D721Med (cell line): ENCODE measurements around the gene ZBTB9.

ENCODE experiments used
- DNase-seq: peaks from one replicate; pipeline ENCODE4 v3.0.0; 2011; ENCODE audit warnings: low spot score; ENCODE audit not compliant: insufficient read length
- FAIRE-seq: peaks from 2 replicates; lab custom pipeline; 2011; peaks lifted over from hg19 to GRCh38; lab: Jason Lieb, UNC
- TF ChIP-seq, protein P1 (sequence below): IDR thresholded peaks from 2 replicates; pipeline ENCODE4 v1.5.1; 2012; ENCODE audit warnings: mild to moderate bottlenecking, control low read depth; ENCODE audit not compliant: insufficient read depth; ENCODE audit errors: missing control alignments

The ZBTB9 gene

DNA sequence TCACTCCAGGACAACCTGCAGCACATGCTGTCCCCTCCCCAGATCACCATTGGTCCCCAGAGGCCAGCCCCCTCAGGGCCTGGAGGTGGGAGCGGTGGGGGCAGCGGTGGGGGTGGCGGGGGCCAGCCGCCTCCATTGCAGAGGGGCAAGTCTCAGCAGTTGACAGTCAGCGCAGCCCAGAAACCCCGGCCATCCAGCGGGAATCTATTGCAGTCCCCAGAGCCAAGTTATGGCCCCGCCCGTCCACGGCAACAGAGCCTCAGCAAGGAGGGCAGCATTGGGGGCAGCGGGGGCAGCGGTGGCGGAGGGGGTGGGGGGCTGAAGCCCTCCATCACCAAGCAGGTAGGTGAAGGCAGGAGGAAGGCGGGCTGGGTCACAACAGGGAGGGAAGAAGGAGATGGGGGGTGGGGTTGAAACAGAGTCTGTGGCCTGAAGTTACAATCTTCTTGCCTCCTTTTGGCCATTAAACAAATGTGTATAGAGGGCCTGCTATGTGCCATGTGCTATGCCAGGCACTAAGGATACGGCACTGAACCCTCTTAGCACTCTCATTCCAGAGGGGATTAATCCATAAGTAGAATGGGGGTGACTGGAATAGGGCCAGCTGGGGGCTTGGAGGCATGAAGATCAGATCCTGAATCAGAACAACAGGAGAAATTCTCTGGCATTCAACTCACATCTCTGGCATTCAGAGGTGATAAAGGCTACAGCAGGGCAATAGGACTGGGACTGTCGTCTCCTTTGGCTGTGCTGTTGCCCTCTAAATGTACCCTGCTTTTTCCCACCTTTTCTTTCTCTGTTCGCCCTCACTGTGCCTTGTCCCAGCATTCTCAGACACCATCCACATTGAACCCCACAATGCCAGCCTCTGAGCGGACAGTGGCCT, 10.5 kb upstream of the ZBTB9 start:
- DNase-seq (no peak), FAIRE-seq (no peak)
- TF ChIP-seq, protein P1, sequence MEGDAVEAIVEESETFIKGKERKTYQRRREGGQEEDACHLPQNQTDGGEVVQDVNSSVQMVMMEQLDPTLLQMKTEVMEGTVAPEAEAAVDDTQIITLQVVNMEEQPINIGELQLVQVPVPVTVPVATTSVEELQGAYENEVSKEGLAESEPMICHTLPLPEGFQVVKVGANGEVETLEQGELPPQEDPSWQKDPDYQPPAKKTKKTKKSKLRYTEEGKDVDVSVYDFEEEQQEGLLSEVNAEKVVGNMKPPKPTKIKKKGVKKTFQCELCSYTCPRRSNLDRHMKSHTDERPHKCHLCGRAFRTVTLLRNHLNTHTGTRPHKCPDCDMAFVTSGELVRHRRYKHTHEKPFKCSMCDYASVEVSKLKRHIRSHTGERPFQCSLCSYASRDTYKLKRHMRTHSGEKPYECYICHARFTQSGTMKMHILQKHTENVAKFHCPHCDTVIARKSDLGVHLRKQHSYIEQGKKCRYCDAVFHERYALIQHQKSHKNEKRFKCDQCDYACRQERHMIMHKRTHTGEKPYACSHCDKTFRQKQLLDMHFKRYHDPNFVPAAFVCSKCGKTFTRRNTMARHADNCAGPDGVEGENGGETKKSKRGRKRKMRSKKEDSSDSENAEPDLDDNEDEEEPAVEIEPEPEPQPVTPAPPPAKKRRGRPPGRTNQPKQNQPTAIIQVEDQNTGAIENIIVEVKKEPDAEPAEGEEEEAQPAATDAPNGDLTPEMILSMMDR: no peak

DNA sequence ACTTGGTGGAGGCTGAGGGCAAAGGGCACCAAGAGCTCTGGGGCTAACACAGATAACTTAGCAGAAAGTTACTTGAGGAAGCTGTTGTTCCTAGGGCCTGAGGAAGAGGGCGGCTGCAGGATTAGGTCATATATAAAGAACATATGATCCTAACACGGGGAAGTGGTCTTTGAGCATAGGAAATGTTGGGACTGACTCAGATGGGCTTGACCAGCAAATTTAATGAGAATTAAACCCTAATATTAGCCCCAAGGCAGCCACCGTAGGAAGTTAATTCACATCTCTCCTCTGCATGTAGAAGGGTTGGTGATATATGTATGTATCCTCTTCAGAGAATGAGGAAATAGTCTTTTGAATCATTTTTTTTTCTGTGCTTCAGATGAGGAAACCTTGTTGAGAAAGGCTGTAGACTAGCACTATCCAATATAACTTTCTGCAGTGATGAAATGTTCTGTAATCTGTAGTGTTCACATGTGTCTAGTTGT, 9.2 kb upstream of the ZBTB9 start:
- DNase-seq (no peak), FAIRE-seq (no peak)
- TF ChIP-seq, protein P1: no peak

DNA sequence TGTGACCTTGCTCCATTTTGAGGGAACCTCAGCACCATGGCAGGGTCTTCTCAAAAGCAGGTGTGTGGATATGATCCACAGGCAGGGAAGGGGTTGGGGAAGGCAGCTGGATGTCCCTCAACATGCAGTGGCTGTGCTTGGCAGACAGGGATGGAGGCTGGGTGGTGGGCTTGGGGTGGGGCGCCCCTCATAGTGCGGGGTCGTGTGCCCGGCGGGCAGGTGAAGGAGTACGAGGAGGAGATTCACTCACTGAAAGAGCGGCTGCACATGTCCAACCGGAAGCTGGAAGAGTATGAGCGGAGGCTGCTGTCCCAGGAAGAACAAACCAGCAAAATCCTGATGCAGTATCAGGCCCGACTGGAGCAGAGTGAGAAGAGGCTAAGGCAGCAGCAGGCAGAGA, 8.0 kb upstream of the ZBTB9 start:
- FAIRE-seq: no peak
- DNase-seq: no peak
- TF ChIP-seq, protein P1: no peak

DNA sequence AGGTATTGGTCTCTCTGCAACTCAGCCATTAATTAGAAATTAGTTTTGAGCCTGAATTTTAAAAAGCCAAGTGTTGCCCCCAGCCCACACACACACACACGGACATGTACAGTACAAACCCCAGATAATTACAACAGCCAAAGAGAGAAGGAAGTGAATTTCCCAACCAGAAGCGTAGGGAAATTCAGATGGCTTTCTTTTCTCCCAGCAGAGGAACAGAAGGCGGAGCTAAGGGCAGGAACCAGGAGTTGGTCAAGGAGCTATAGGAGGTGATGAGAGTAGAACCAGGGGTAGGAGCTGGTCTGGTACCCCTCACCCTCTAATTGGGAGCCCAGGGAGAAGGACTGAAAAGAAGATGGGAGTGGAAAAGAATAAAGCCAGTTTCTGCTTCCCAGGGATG, 3.9 kb upstream of the ZBTB9 start:
- DNase-seq: no peak
- TF ChIP-seq, protein P1: no peak
- no peak for FAIRE-seq

DNA sequence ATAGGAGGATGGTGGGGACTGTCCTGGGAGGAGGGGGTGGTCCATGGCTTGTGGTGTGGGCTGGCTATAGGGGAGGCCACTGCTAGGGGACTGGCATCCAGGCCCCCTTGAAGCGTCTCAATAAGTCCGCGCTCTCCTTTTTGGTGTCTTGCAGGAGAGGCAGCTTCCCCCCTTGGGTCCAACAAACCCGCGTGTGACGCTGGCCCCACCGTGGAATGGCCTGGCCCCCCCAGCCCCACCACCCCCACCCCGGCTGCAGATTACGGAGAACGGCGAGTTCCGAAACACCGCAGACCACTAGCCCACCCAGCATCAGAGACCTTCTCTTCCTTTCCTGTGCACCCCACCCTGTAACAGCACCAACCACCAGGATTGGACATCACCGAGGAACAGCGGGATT, 2.8 kb upstream of the ZBTB9 start:
- FAIRE-seq (no peak), DNase-seq (no peak)
- TF ChIP-seq, protein P1: no peak

DNA sequence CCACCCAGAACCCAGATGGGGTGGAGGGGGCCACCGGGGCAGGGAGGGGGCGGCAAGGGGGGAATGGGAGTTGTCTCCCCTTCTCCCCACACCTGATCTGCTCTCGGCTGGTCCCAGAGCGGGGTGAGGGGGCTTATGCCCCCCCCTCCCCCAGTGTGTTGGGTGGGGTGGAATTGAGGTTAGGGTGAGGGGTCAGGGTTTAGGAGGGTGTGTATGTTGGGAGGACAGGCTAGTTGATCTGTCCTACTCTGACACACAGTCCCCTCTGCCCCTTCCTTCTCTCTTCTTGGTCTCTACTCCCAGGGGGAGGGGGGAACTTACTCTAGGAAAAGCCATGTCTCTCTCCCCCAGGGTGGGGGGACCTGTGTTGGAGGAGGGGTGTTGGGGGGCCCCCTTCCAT, 1.9 kb upstream of the ZBTB9 start:
- FAIRE-seq (no peak), DNase-seq (no peak)
- TF ChIP-seq, protein P1: no peak
